22Rv1 (cell line): ENCODE results near the gene FKBP14.

Experiments
- ZFX ChIP-seq: fragments of 450-650 bp; IDR thresholded peaks from 2 replicates; pipeline ENCODE4 v1.6.1; 2017; ENCODE audit warnings: antibody characterized with exemption, borderline replicate concordance
- TF ChIP-seq, protein P1 (sequence below): fragments of 450-650 bp; IDR thresholded peaks from 2 replicates; pipeline ENCODE4 v1.5.1; 2017; ENCODE audit warnings: mild to moderate bottlenecking

DNA sequence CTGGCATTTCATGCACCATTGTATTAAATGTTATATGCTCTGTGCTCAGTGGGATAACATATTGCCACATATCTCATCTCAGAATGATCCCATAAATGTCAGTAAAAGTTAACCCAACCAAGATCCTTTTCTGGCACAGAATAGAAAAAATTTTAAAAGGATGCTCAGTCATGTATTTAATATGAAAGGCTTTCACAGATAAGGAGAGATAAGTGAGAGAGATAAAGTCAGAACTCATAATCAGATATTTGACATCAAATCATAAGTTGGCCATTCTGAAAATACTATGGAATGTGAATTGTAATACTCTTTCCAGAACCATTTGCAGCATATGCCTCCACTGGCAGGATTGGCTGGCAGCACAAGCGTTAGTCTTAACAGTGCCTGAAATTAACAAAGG lies 40.2 kb upstream of the FKBP14 start:
- TF ChIP-seq, protein P1, sequence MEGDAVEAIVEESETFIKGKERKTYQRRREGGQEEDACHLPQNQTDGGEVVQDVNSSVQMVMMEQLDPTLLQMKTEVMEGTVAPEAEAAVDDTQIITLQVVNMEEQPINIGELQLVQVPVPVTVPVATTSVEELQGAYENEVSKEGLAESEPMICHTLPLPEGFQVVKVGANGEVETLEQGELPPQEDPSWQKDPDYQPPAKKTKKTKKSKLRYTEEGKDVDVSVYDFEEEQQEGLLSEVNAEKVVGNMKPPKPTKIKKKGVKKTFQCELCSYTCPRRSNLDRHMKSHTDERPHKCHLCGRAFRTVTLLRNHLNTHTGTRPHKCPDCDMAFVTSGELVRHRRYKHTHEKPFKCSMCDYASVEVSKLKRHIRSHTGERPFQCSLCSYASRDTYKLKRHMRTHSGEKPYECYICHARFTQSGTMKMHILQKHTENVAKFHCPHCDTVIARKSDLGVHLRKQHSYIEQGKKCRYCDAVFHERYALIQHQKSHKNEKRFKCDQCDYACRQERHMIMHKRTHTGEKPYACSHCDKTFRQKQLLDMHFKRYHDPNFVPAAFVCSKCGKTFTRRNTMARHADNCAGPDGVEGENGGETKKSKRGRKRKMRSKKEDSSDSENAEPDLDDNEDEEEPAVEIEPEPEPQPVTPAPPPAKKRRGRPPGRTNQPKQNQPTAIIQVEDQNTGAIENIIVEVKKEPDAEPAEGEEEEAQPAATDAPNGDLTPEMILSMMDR: no peak
- no peak for TF ChIP-seq ZFX
